Stimulated activated CD4-positive, alpha-beta T cell treated with anti-CD3 and anti-CD28 coated beads, Interleukin-12 subunit alpha, Interleukin-12 subunit beta, amount 100 ng/mL, for 24 hours (primary cell): ENCODE data around the gene ACTR1B.
"Not testable (repeated sequence)": the region's sequence is repeated elsewhere in the genome, so short reads cannot be mapped to it uniquely, and the experiment has no call there.

Experiments
- DNase-seq, 2 experiments: peaks; one replicate each; pipeline ENCODE4 v3.0.0-alpha.2; 2020; ENCODE audit warnings: low read depth in 2 of 2

ACTR1B gene

DNA sequence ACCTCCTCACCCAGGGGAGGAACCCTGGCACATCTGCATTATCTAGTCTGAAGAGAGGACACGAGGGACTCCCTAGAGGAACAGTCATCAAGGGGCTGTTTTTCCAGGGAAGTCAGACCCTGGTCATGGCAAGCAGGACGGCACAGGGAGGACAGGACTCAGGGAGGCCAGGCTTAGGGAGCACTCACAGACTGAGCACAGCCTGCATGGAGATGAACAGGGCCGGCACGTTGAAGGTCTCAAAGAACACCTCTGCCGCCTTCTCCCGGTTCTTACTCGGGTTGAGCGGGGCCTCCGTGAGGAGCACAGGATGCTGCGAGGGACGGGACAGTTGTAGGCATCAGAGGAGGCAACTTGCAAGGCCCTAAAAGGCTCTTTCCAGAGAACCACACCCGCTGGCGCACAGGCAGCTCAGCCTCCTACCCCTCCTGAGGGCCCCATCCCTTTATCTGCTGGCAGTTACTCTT is 5.1 kb downstream of the ACTR1B start:
- DNase-seq = no peak

DNA sequence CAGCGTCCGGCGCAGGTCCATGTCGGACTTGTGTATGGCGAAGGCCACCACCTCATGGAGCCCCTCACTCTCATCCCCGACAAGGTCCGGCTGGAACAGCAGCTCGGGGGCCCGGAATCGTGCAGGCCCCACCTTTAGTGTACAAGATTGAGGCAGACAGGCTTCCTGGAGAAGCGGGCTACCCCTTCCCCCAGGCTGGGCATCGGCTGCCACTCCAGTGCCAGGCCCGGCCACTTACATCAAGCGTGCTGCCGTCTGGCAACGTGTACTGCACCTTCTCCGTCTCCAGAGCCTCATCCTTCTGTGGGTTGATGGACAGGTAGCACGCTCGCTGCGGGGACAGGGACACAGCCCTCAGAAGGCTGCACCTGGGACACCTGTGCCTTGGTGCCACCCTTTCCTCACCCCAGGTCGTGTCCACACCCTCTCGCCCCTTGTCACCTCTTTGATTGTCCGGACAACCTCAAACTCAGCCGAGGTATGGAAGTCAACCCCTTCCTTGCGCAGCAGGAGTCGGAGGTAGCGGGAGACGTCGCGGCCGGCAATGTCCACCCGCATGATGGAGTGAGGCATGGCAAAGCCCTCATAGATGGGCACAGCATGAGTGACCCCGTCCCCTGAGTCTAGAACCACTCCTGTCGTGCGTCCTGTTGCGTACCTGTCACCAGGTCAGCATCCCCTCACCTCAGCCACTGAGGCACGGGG is 5.7 kb downstream of the ACTR1B start:
- no peak for DNase-seq

- DNase-seq = no peak
These were observed 6.8 kb downstream of the ACTR1B start for GRCh38 chr2:97656905-97657587.

GRCh38 chr2:97656129-97656755 is 7.6 kb downstream of the ACTR1B start:
- no peak for DNase-seq

GRCh38 chr2:97654791-97655190 is 9.1 kb downstream of the ACTR1B start:
- no peak for DNase-seq

GRCh38 chr2:97654309-97654708 is 9.5 kb downstream of the ACTR1B start:
- no peak for DNase-seq

DNA sequence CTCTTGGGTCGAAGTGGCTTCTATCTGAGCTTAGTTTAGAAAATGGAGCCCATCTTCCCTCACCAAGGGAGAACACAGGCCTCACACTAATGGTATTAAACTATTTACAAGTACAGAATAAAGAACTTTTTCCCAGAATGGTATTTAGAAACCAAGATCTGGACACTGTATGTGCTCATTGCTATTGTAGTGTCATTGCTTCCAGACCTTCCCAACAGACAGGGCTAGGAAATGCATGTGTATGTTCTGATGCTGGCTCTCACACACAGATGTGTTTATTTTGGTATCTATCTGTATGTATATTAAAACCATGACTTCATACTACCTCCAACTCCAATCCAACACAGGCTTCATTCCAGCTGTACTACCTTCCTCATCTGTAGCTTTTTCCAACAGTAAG is 10.0 kb downstream of the ACTR1B start:
- DNase-seq = no peak

DNA sequence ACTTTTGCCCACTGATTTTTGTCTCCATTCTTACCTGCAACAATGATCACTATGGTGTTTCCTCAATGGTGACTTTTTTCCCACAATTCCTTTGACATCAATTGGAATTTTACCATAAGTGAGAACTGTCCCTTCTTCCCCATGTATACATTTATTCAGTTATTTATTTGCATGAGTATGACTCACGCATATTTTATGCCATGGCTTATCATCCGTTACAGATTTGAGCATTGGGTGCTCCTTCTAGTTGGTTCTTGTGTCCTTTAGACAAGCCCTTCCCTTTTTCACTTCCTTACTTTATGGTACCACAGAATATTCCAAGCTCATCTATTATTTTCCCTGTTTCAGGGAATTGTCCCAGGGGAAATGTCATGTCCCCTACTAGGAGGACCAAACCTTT is 10.4 kb downstream of the ACTR1B start:
- no peak for DNase-seq

DNA sequence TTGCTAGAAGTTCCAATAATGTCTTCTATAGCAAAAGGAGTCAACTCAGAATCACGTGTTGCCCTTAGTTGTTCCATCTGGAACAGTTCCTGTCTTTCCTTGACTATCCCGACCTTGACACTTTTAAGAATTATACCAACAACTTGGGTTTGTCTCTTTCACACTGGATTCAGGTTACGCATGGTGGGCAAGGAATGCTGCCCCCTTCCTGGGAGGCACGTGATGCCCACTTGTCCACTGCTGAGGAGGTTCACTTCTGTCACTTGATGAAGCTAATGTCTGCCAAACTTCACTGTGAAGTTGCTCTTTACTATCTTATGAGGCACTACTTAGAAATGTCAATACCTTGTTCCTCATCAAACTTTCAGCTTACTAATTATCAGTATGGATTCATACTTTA is 12.7 kb downstream of the ACTR1B start:
- no peak for DNase-seq

- DNase-seq = no peak
These were observed 16.9 kb downstream of the ACTR1B start for GRCh38 chr2:97646977-97647376.

DNA sequence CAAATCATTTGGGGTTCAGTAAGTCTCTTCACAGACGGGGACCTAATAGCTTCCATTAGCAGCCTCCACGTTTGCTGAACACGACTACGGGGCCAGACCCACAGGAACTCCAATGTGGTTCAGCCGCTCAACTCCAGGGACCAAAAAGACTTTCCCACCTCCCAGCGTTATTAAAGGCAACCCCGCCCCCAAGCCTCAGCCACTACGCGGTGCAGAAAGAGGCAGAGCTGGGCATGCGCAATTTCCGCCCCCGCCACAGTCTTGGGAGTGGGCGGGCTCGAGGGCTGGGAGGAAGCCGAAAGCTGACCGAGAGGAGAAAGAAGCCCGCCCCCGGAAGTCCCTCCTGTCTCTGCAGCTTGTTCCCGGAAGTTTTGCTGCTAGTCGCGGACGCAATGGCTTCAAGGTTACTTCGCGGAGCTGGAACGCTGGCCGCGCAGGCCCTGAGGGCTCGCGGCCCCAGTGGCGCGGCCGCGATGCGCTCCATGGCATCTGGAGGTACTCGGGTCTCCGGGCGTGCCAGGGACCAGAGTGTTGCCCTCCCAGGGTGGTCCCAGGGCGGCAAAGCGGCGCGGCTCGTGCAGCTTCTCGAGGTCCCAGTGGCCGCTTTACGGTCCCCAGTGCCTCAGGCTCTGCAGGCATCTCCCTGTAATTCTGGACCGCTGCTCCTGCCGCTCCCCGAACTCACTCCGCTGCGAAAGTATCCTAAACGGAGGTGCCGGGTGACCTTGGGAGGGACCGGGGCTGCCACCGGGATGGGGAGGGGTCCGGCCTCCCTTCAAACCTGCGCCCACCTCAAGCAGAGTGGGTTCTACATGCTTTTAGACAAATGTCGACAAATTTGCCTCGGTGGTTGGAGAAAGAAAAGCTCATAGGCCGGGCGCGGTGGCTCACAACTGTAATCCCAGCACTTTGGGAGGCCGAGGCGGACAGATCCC is 17.9 kb downstream of the ACTR1B start, which contains the start of gene COX5B:
COX5B (plus strand) TSS at position 368 of the 935 bp plus-strand sequence; CDS start at position 393, 25 bp downstream.
- peak; percentile 98 to 99 for DNase-seq

DNA sequence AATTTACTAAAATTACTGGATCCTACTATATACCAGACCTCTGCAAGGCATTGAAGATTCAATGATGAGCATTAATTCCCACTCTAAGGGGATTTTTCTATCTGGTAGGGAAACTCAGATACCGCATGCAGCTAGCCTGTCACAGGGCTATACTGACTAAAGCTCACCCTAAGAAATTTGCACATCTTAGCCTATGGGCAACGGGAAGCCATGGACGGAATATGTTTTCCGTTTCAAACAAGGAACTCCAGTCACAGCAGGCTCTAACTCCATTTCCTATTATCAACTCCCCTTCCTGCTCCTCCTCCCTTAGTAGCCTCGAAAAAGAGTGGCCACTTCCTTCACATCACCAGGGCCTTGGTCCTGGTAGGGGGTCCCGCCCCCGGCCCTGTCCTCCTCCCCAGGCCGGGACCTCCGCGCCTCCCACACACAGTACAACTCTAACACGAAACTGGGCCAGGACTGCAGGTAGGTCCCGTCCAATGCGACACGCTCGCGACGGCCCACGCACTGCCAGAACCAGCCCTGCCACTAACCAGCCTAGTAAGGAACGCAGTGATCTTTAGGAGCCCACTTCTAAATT is 18.6 kb downstream of the ACTR1B start:
- no peak for DNase-seq

DNA sequence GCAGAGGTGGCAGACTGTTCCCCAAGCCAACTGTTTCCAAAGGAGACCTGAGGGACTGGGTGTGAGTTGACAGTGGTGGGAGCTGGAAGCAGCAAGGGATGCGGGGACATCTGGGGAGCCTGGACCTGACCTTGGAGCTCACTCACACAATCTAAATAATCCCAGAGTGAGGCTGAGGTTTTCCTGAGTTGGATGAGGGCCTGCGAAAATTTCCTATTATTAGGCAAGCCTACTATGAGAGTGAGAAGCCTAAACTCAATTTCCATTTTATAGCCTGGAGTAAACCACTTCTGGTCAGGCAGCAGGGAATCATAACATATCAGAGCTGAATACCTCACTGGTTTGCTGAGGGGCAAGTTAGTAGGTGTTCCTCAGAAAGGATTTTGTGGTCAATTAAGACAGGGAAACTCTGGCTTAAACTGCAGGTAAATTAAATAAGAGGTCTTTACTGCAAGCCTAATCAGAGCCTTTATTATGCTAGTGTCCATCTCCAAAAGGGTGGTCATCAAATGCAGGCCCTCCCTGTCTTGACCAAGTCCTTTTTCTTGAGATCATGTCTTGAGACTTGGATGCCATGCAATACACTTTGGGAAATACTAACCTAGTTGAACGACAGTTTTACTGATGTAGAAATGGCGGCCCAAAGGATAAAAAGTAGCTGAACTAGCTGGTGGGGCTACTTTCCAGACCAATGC is 19.7 kb downstream of the ACTR1B start:
- no peak for DNase-seq

DNA sequence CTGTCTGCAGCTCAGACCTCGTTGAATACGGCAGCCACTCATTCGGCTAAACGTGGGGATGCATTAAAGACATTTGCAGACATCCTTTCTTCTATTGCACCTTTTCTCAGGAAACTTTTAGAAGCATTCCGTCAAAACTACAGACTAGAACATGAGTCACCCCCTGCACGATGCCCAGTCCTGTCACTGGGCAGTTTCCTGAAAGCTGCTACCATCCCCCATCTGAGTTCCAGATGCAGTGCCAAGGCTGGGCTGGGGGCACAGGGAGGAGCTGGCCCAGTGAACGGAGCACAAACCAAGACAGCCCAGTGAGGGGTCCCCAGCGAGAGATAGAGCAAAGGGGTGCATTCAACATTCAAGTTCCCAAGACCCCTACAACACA is 37.8 kb downstream of the ACTR1B start:
- DNase-seq = not testable (repeated sequence)

- not testable (repeated sequence) for DNase-seq
These were observed 38.3 kb downstream of the ACTR1B start for GRCh38 chr2:97625354-97626048.

- not testable (repeated sequence) for DNase-seq
These were observed 40.9 kb downstream of the ACTR1B start for GRCh38 chr2:97622976-97623375.

GRCh38 chr2:97620492-97620891 is 43.4 kb downstream of the ACTR1B start:
- DNase-seq = not testable (repeated sequence)

DNA sequence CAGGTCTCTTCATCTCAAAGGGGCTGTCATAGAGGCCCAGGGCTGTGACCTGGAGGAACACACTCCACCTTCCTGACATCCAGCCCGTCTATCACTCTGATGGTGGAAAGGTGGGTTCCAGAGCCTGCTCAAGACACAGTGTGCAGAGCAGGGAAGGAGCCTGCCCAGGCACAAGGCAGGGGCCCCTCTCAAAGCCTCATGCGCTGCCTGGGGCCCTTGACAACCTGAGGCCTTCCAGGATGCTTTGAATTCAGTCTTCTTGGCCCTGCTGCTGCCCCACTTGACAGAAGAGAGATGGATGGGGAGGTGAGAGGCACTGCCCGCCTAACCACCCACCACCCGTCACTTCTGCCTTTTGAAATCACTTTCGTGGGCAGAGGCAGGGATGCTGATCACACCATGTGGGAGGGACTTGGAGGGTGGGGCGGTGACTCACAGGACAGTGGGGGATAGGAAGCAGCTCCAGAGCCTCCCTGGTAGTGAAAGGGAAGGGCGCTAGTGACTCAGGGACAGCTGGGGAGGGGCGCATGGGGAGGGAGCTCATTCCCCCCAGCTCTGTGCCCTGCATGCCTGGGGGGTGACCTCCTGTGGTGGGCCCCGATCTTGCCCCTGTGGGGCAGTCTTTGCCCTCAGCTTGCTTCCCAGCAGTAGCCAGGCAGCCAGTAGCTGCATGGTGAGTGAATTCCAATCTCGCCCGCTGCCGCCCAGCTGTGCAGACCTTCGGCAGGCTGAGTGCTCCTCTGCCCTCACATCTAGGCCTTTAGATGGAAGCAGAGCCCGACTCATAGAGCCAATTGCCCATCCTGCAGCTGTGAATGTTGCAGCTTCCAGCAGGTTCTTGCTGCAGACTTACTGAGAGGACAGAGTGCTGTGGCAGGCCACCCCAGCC is 44.7 kb downstream of the ACTR1B start:
- not testable (repeated sequence) for DNase-seq

GRCh38 chr2:97617911-97618310 is 45.9 kb downstream of the ACTR1B start:
- no peak for DNase-seq
